KMS-11 (cell line): ENCODE results near the gene BMP6.
A peak's percentile ranks its signal among the peaks of the same experiment; 100 is the strongest.

Source experiments
- H2AFZ ChIP-seq: fragments of 200-600 bp; sonication (generic); 2 replicates; pipeline ENCODE4 v1.6.1; 2016; ENCODE audit warnings: antibody characterized with exemption, mixed run types, low read depth
- H3K27ac ChIP-seq: fragments of 200-600 bp; sonication (generic); 2 replicates; pipeline ENCODE4 v1.6.1; 2016; ENCODE audit warnings: mild to moderate bottlenecking, mixed run types
- H3K27me3 ChIP-seq: fragments of 200-600 bp; sonication (generic); 2 replicates; pipeline ENCODE4 v1.6.1; 2017; ENCODE audit warnings: mild to moderate bottlenecking, low read depth, mixed run types, moderate library complexity; ENCODE audit not compliant: insufficient read depth
- H3K36me3 ChIP-seq: fragments of 200-600 bp; sonication (generic); 2 replicates; pipeline ENCODE4 v1.6.1; 2017; ENCODE audit warnings: mild to moderate bottlenecking, mixed run types; ENCODE audit not compliant: insufficient read depth
- H3K4me1 ChIP-seq: fragments of 200-600 bp; sonication (generic); 2 replicates; pipeline ENCODE4 v1.6.1; 2016; ENCODE audit warnings: mild to moderate bottlenecking, low read depth, mixed run types; ENCODE audit not compliant: poor library complexity, severe bottlenecking
- H3K4me2 ChIP-seq: fragments of 200-600 bp; sonication (generic); 2 replicates; pipeline ENCODE4 v1.7.0; 2016; ENCODE audit warnings: mild to moderate bottlenecking, mixed run types
- H3K4me3 ChIP-seq: fragments of 200-600 bp; sonication (generic); IDR thresholded peaks from 2 replicates; pipeline ENCODE4 v1.6.1; 2017; ENCODE audit warnings: low read depth, low read length, mixed read lengths; ENCODE audit not compliant: insufficient read depth
- H3K79me2 ChIP-seq: fragments of 200-600 bp; sonication (generic); 2 replicates; pipeline ENCODE4 v1.6.1; 2016; ENCODE audit warnings: low read depth, mixed run types; ENCODE audit not compliant: insufficient read depth
- H3K9ac ChIP-seq: fragments of 200-600 bp; sonication (generic); 2 replicates; pipeline ENCODE4 v1.6.1; 2016; ENCODE audit warnings: mild to moderate bottlenecking, mixed run types
- H4K20me1 ChIP-seq: fragments of 200-600 bp; sonication (generic); 2 replicates; pipeline ENCODE4 v1.6.1; 2016; ENCODE audit warnings: mild to moderate bottlenecking, mixed run types; ENCODE audit not compliant: insufficient read depth
- CTCF ChIP-seq: fragments of 200-600 bp; sonication (generic); conservative IDR thresholded peaks from 2 replicates; pipeline ENCODE4 v1.6.1; 2017; ENCODE audit warnings: low read depth, mild to moderate bottlenecking, antibody characterized with exemption, low read length, moderate library complexity, mixed read lengths

The BMP6 gene

GRCh38 chr6:7846966-7847818 is 121.3 kb downstream of the BMP6 start:
- H3K27ac ChIP-seq, result peak overlapping the region; percentile 60
- H3K4me1 ChIP-seq, result peaks cover 41% of the 10 kb centered on the region
- no peaks in the 10 kb centered on the region for H4K20me1 ChIP-seq
- no peaks in the 10 kb centered on the region for H3K27me3 ChIP-seq
- no peaks in the 10 kb centered on the region for H3K79me2 ChIP-seq
- peak overlapping the region; percentile 58 for H3K4me2 ChIP-seq
- no peak for TF ChIP-seq CTCF
- H3K36me3 ChIP-seq, result peaks cover 7% of the 10 kb centered on the region; the same call in 1 of the 2 replicates
- no peak overlapping the region for H2AFZ ChIP-seq
- H3K4me3 ChIP-seq, result no peak overlapping the region
- H3K9ac ChIP-seq, result no peak overlapping the region

- Histone ChIP-seq H3K27me3 (no peaks in the 10 kb centered on the region), H3K9ac (no peak overlapping the region), H3K4me3 (no peak overlapping the region), H4K20me1 (no peaks in the 10 kb centered on the region), H3K36me3 (peaks cover 8% of the 10 kb centered on the region; the same call in 1 of the 2 replicates), H2AFZ (no peak overlapping the region), H3K79me2 (no peaks in the 10 kb centered on the region), H3K27ac (peak overlapping the region; percentile 60), H3K4me2 (peak overlapping the region; percentile 58), H3K4me1 (peaks cover 41% of the 10 kb centered on the region)
- TF ChIP-seq CTCF, result no peak
Observed at GRCh38 chr6:7848229-7848628, 122.3 kb downstream of the BMP6 start.

GRCh38 chr6:7851780-7852179 is 125.9 kb downstream of the BMP6 start:
- no peak for TF ChIP-seq CTCF
- H3K4me1 ChIP-seq, result peaks cover 30% of the 10 kb centered on the region
- H3K36me3 ChIP-seq, result peaks cover 4% of the 10 kb centered on the region; the same call in 1 of the 2 replicates
- H3K27me3 ChIP-seq, result no peaks in the 10 kb centered on the region
- no peak overlapping the region for H2AFZ ChIP-seq
- no peak overlapping the region for H3K4me2 ChIP-seq
- no peaks in the 10 kb centered on the region for H4K20me1 ChIP-seq
- no peak overlapping the region for H3K27ac ChIP-seq
- no peaks in the 10 kb centered on the region for H3K79me2 ChIP-seq
- H3K4me3 ChIP-seq, result no peak overlapping the region
- H3K9ac ChIP-seq, result no peak overlapping the region

- H3K4me2 ChIP-seq, result no peak overlapping the region
- no peaks in the 10 kb centered on the region for H3K27me3 ChIP-seq
- 0 out of 2 replicates have a peak, but pooled peaks cover 3% of the 10 kb centered on the region for H3K36me3 ChIP-seq
- no peak overlapping the region for H2AFZ ChIP-seq
- no peak overlapping the region for H3K9ac ChIP-seq
- no peak overlapping the region for H3K4me3 ChIP-seq
- H4K20me1 ChIP-seq, result no peaks in the 10 kb centered on the region
- no peaks in the 10 kb centered on the region for H3K4me1 ChIP-seq
- H3K79me2 ChIP-seq, result no peaks in the 10 kb centered on the region
- no peak for TF ChIP-seq CTCF
- no peak overlapping the region for H3K27ac ChIP-seq
Observed at GRCh38 chr6:7859591-7859990, 133.7 kb downstream of the BMP6 start.
